T-cell (primary cell): ENCODE measurements around the gene UBB. TPM values are rescaled to one million over a fixed set of nuclear protein-coding genes. Genes with fewer than 3 reads are reported as not detected.

Experiments used
- ATAC-seq, 4 experiments: fragments of 200-7000 bp in 3 of 4; fragments of 150-1000 bp in 1 of 4; cut with Tn5 transposase; replicated peaks in 1 of 4; 1 replicate in 3 of 4; 2 replicates in 1 of 4; pipeline ENCODE4 v1.10.0; 2021; ENCODE audit warnings: moderate library complexity in 3 of 4, mild to moderate bottlenecking in 2 of 4, moderate number of reproducible peaks in 1 of 4
- CTCF ChIA-PET, 2 donors: fragments of 300-600 bp; sonication (Branson Sonifier 250); formaldehyde crosslinking; loops; one replicate each; lab custom pipeline; 2022; ENCODE audit warnings: antibody characterized with exemption in 2 of 2; lab: Charles Lee
- POLR2A ChIA-PET, 2 donors: fragments of 300-600 bp; sonication (Branson Sonifier 250); formaldehyde crosslinking; loops; one replicate each; lab custom pipeline; 2022; ENCODE audit warnings: antibody characterized with exemption in 2 of 2; lab: Charles Lee
- DNase-seq, 35 experiments: peaks; one replicate each; pipeline versions ENCODE4 v3.0.0 to v3.0.0-alpha.2; 2013 to 2023
- H3K27ac ChIP-seq: one replicate; pipeline ENCODE4 v1.5.1; 2013; ENCODE audit warnings: low read length
- H3K27me3 ChIP-seq, 2 experiments: replicated peaks in 1 of 2; 1 replicate in 1 of 2; 2 replicates in 1 of 2; pipeline versions ENCODE4 v1.6.1 to v1.7.0; 2013; ENCODE audit warnings: low read length in 1 of 2, mixed read lengths in 1 of 2; ENCODE audit not compliant: control insufficient read depth in 2 of 2, insufficient read depth in 2 of 2; ENCODE audit errors: extremely low read depth in 1 of 2
- H3K36me3 ChIP-seq, 2 donors: 1 replicate in 1 of 2; 2 replicates in 1 of 2; pipeline versions ENCODE4 v1.6.1 to v1.7.0; 2013; ENCODE audit warnings: low read length in 1 of 2; ENCODE audit not compliant: control insufficient read depth in 2 of 2, insufficient read depth in 1 of 2; ENCODE audit errors: extremely low read depth in 1 of 2
- H3K4me1 ChIP-seq, 2 experiments: 1 replicate in 1 of 2; 2 replicates in 1 of 2; pipeline versions ENCODE4 v1.6.1 to v1.7.0; 2013; ENCODE audit warnings: low read length in 2 of 2, mixed read lengths in 1 of 2; ENCODE audit not compliant: insufficient read depth in 2 of 2, control insufficient read depth in 1 of 2; ENCODE audit errors: extremely low read depth in 1 of 2
- H3K4me3 ChIP-seq, 2 donors: 1 replicate in 1 of 2; 2 replicates in 1 of 2; pipeline versions ENCODE4 v1.5.1 to v1.7.0; 2013; ENCODE audit warnings: mild to moderate bottlenecking in 2 of 2, low read length in 1 of 2, moderate library complexity in 1 of 2; ENCODE audit not compliant: control insufficient read depth in 1 of 2; ENCODE audit errors: extremely low read depth in 1 of 2
- H3K9me3 ChIP-seq: 2 replicates; pipeline ENCODE4 v1.7.0; 2013
- H3K27ac Mint-ChIP-seq, 2 donors: one replicate each; pipeline ENCODE4 v1.8.0; 2020 to 2021; ENCODE audit warnings: mild to moderate bottlenecking in 2 of 2, mixed read lengths in 2 of 2
- H3K27me3 Mint-ChIP-seq, 2 donors: one replicate each; pipeline ENCODE4 v1.8.0; 2021 to 2022; ENCODE audit warnings: mixed read lengths in 2 of 2
- H3K36me3 Mint-ChIP-seq: one replicate; pipeline ENCODE4 v1.8.0; 2021; ENCODE audit warnings: mixed read lengths
- H3K4me1 Mint-ChIP-seq, 3 donors: one replicate each; pipeline ENCODE4 v1.8.0; 2020 to 2022; ENCODE audit warnings: mixed read lengths in 3 of 3, mild to moderate bottlenecking in 1 of 3
- H3K4me3 Mint-ChIP-seq, 3 donors: one replicate each; pipeline ENCODE4 v1.8.0; 2020 to 2022; ENCODE audit warnings: mild to moderate bottlenecking in 3 of 3, mixed read lengths in 3 of 3, moderate library complexity in 3 of 3
- H3K9me3 Mint-ChIP-seq, 3 donors: one replicate each; pipeline ENCODE4 v1.8.0; 2020 to 2022; ENCODE audit warnings: mixed read lengths in 3 of 3
- WGBS: methylation state at CpG from one replicate; pipeline ENCODE4 v1.1.5; 2013; ENCODE audit warnings: missing lambda C conversion rate; ENCODE audit not compliant: insufficient coverage; 5-methylcytosine and 5-hydroxymethylcytosine counted together
- total RNA-seq, 35 experiments: library from RNA in 6 of 35; stranded (reverse) in 6 of 35; fragments of 120-200 nt in 1 of 35; gene quantifications; one replicate each; pipeline versions ENCODE4 v1.2.1 to v1.2.4 and lab custom pipeline; 2013 to 2026

UBB gene
- total RNA-seq, 5 donors from 2014 or later (not counting 1 experiment from before 2014, with no cell fraction given) = 669 to 892 (median 718) TPM

- DNase-seq (peak; percentile 14 to 85 (median 62)), ATAC-seq (peak; percentile 77 to 92 (median 90))
- ChIA-PET POLR2A (interaction anchor here in 1 of 2 donors (1.0 to 1.2 kb wide), 3 partner anchors 17 to 78 kb away, joined by 3 to 4 read pairs (median 3); partner anchors contain the start of genes TRPV2 and UBB), CTCF (interaction anchor here (0.5 to 3.1 kb wide), 17 partner anchors 8 to 172 kb away, joined by 3 to 30 read pairs (median 5); partner anchors contain the start of genes TRPV2 (in 2 of the 2), CENPV (in 1 of the 2) and UBB (in 1 of the 2))
- Mint-ChIP-seq H3K4me3 (no peak overlapping the region), H3K27me3 (no peaks in the 10 kb centered on the region), H3K9me3 (no peaks in the 10 kb centered on the region), H3K27ac (no peak overlapping the region), H3K4me1 (peaks cover 0 to 3% (median 2%) of the 10 kb centered on the region in 3 donors), H3K36me3 (no peaks in the 10 kb centered on the region)
- no peaks in the 10 kb centered on the region for H3K4me1 ChIP-seq
- no peak overlapping the region for H3K4me3 ChIP-seq
- H3K36me3 ChIP-seq = no peaks in the 10 kb centered on the region
- no peak overlapping the region for H3K27ac ChIP-seq
- no peaks in the 10 kb centered on the region for H3K9me3 ChIP-seq
- peaks cover 0 to 10% of the 10 kb centered on the region in 2 experiments for H3K27me3 ChIP-seq
- WGBS = 0% methylated on average over 1 of the region's 6 CpGs
These were observed 16.9 kb upstream of the UBB start for GRCh38 chr17:16363749-16364536.

GRCh38 chr17:16364625-16365024 is 16.3 kb upstream of the UBB start:
- Mint-ChIP-seq H3K4me3 (no peak overlapping the region), H3K4me1 (peaks cover 0 to 3% (median 2%) of the 10 kb centered on the region in 3 donors), H3K27me3 (no peaks in the 10 kb centered on the region), H3K9me3 (no peaks in the 10 kb centered on the region), H3K36me3 (no peaks in the 10 kb centered on the region), H3K27ac (no peak overlapping the region)
- POLR2A ChIA-PET = interaction anchor here in 1 of 2 donors (1.2 kb wide), 1 partner anchor 77 kb away, joined by 4 read pairs; no protein-coding TSS in a partner anchor
- CTCF ChIA-PET = interaction anchor here (0.6 to 3.1 kb wide), 10 partner anchors 7 to 171 kb away, joined by 3 to 30 read pairs (median 6); partner anchors contain the start of genes TRPV2 (in 2 of the 2), CENPV (in 1 of the 2) and UBB (in 1 of the 2)
- Histone ChIP-seq H3K4me1 (no peaks in the 10 kb centered on the region), H3K36me3 (no peaks in the 10 kb centered on the region), H3K27me3 (peaks cover 0 to 8% of the 10 kb centered on the region in 2 experiments), H3K9me3 (no peaks in the 10 kb centered on the region), H3K27ac (no peak overlapping the region), H3K4me3 (no peak overlapping the region)
- DNase-seq = no peak
- ATAC-seq = no peak

- H3K4me1 ChIP-seq = no peaks in the 10 kb centered on the region
- ChIA-PET CTCF (interaction anchor here in 1 of 2 donors (0.7 kb wide), 1 partner anchor 8 kb away, joined by 3 read pairs; no protein-coding TSS in a partner anchor), POLR2A (no interaction called here)
- Mint-ChIP-seq H3K9me3 (no peaks in the 10 kb centered on the region), H3K4me3 (no peak overlapping the region), H3K27me3 (no peaks in the 10 kb centered on the region), H3K4me1 (no peaks in the 10 kb centered on the region), H3K27ac (no peak overlapping the region), H3K36me3 (no peaks in the 10 kb centered on the region)
- H3K36me3 ChIP-seq = no peaks in the 10 kb centered on the region
- no peak overlapping the region for H3K4me3 ChIP-seq
- ATAC-seq (no peak), DNase-seq (no peak)
- 93% methylated on average over 2 of the region's 5 CpGs for WGBS
- no peaks in the 10 kb centered on the region for H3K9me3 ChIP-seq
- H3K27me3 ChIP-seq = no peaks in the 10 kb centered on the region
- no peak overlapping the region for H3K27ac ChIP-seq
These were observed 9.1 kb upstream of the UBB start for GRCh38 chr17:16371742-16372141.

- Mint-ChIP-seq H3K4me1 (no peaks in the 10 kb centered on the region), H3K36me3 (no peaks in the 10 kb centered on the region), H3K27ac (no peak overlapping the region), H3K9me3 (no peaks in the 10 kb centered on the region), H3K27me3 (no peaks in the 10 kb centered on the region), H3K4me3 (no peak overlapping the region)
- Histone ChIP-seq H3K4me3 (no peak overlapping the region), H3K4me1 (no peaks in the 10 kb centered on the region), H3K27ac (no peak overlapping the region), H3K36me3 (no peaks in the 10 kb centered on the region), H3K9me3 (no peaks in the 10 kb centered on the region), H3K27me3 (no peaks in the 10 kb centered on the region)
- ChIA-PET CTCF (interaction anchor here in 1 of 2 donors (1.7 kb wide), 1 partner anchor 11 kb away, joined by 5 read pairs; no protein-coding TSS in a partner anchor), POLR2A (no interaction called here)
- no peak for DNase-seq
- ATAC-seq = no peak
- 94% methylated on average over 7 of the region's 16 CpGs for WGBS
These were observed 6.5 kb upstream of the UBB start for GRCh38 chr17:16374146-16374938.

GRCh38 chr17:16377941-16378341 is 3.0 kb upstream of the UBB start:
- DNase-seq = no peak
- Mint-ChIP-seq H3K27ac (no peak overlapping the region), H3K4me1 (peaks cover 20 to 24% (median 24%) of the 10 kb centered on the region in 3 donors), H3K27me3 (no peaks in the 10 kb centered on the region), H3K36me3 (peaks cover 15% of the 10 kb centered on the region), H3K9me3 (peaks cover 0 to 1% (median 0%) of the 10 kb centered on the region in 3 donors), H3K4me3 (no peak overlapping the region)
- WGBS = 80% methylated on average over 1 of the region's 2 CpGs
- H3K4me1 ChIP-seq = peaks cover 7 to 25% of the 10 kb centered on the region in 2 experiments
- no peak overlapping the region for H3K27ac ChIP-seq
- CTCF ChIA-PET = interaction anchor here (0.6 to 1.0 kb wide), 3 partner anchors 12 to 122 kb away, joined by 3 to 4 read pairs (median 3); partner anchors contain the start of gene CENPV (in 1 of the 2)
- no peak for ATAC-seq
- H3K9me3 ChIP-seq = no peaks in the 10 kb centered on the region
- no peak overlapping the region for H3K4me3 ChIP-seq
- H3K36me3 ChIP-seq = peaks cover 0 to 11% of the 10 kb centered on the region in 2 donors
- POLR2A ChIA-PET = interaction anchor here in 1 of 2 donors (0.5 kb wide), 1 partner anchor 27 kb away, joined by 3 read pairs; no protein-coding TSS in a partner anchor
- H3K27me3 ChIP-seq = no peaks in the 10 kb centered on the region
